ENCODE data around the gene IFNLR1. TPM values are rescaled to one million over a fixed set of nuclear protein-coding genes. Genes with fewer than 3 reads are reported as not detected.

The IFNLR1 gene
- total and polyA plus RNA-seq, 8 donors = 2.5 to 5.9 (median 4.1) TPM

DNA sequence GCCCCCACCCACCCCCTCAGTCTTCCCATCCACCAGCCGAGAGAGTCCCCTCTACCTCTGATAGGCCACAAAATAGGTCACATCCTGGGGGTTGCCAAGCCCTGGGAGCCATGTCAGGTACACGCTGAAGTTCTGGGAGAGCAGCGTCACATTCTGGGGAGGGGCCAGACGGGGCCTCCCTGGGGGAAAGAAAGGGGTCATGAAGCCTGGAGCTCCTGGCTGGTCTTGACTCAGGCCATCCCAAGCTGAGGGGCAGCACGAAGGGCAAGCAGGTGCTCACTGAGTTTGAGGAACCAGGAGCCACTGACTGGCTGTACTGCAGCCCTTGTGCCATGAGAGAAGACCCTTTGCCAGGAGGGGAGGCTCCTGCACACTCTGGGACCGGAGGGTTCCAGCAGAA is 6.4 kb downstream of the IFNLR1 start:
- Histone ChIP-seq H3K9me3 (no peaks in the 10 kb centered on the region), H3K27ac (no peak overlapping the region), H3K36me3 (no peaks in the 10 kb centered on the region), H3K4me1 (no peaks in the 10 kb centered on the region), H3K4me3 (no peak overlapping the region), H3K27me3 (peaks cover 0 to 18% of the 10 kb centered on the region in 2 donors)
- TF ChIP-seq, protein P1, sequence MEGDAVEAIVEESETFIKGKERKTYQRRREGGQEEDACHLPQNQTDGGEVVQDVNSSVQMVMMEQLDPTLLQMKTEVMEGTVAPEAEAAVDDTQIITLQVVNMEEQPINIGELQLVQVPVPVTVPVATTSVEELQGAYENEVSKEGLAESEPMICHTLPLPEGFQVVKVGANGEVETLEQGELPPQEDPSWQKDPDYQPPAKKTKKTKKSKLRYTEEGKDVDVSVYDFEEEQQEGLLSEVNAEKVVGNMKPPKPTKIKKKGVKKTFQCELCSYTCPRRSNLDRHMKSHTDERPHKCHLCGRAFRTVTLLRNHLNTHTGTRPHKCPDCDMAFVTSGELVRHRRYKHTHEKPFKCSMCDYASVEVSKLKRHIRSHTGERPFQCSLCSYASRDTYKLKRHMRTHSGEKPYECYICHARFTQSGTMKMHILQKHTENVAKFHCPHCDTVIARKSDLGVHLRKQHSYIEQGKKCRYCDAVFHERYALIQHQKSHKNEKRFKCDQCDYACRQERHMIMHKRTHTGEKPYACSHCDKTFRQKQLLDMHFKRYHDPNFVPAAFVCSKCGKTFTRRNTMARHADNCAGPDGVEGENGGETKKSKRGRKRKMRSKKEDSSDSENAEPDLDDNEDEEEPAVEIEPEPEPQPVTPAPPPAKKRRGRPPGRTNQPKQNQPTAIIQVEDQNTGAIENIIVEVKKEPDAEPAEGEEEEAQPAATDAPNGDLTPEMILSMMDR (IDR thresholded peaks at IDR 0.05) = no peak
- DNase-seq (no peak), ATAC-seq (no peak)
- intact Hi-C loops (cut with DNase I) = no loop called here

DNA sequence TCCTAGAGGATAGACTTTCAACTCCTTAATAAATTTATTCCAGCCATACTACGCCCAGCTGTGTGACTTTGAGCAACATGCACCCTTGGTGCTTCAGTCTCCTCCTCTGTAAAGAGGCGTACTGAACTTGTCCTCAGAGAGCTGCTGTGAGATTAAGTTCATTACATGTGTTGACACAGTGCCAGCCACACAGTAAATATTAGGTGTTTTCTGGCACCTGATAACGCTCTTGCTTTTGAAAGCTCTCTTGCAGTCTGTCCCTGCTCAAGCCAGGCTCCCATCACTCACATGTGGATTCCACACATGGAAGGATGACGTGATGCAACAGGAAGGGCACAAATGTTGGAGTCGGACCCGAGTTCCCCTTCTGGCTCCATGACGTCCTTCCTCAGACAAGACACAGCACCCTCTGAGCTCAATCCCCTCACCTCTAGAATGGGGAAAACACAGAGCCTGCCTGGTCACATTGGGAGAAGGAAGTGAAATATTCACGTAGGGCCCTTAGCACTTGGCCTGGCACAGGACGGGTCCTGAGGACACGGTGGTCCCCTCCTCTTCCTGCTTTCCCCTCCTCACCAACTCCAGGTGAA is 7.7 kb downstream of the IFNLR1 start:
- Histone ChIP-seq H3K4me3 (no peak overlapping the region), H3K27me3 (peaks cover 0 to 12% of the 10 kb centered on the region in 2 donors), H3K9me3 (no peaks in the 10 kb centered on the region), H3K27ac (no peak overlapping the region), H3K4me1 (no peaks in the 10 kb centered on the region), H3K36me3 (no peaks in the 10 kb centered on the region)
- TF ChIP-seq, protein P1 (IDR thresholded peaks at IDR 0.05) = no peak
- no peak for ATAC-seq
- intact Hi-C loops (cut with DNase I) = no loop called here
- DNase-seq = no peak

DNA sequence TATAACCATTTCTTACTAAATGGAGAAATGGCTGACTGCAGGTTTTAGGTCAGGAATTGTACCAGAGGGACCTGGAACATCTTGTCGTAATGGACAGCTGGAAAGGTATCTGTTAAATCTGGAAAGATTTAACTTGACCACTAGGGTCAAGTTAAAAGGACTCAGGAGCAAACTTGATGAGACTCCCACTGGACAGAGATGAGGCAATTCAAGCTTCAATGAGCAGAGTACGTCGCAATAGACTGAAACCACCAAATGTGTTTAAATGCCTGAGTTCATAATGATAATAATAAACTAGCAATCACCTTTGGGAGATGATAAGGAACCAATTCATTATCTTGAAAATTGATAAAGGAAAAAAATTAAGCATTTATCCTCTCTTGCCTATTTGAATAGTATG is 8.7 kb downstream of the IFNLR1 start:
- H3K36me3 ChIP-seq = no peaks in the 10 kb centered on the region
- ATAC-seq = no peak
- no peak overlapping the region for H3K4me3 ChIP-seq
- no peak for DNase-seq
- no peaks in the 10 kb centered on the region for H3K9me3 ChIP-seq
- H3K27ac ChIP-seq = no peak overlapping the region
- no peaks in the 10 kb centered on the region for H3K4me1 ChIP-seq
- peaks cover 0 to 12% of the 10 kb centered on the region in 2 donors for H3K27me3 ChIP-seq
- TF ChIP-seq, protein P1 (IDR thresholded peaks at IDR 0.05) = no peak
- intact Hi-C loops (cut with DNase I) = no loop called here

DNA sequence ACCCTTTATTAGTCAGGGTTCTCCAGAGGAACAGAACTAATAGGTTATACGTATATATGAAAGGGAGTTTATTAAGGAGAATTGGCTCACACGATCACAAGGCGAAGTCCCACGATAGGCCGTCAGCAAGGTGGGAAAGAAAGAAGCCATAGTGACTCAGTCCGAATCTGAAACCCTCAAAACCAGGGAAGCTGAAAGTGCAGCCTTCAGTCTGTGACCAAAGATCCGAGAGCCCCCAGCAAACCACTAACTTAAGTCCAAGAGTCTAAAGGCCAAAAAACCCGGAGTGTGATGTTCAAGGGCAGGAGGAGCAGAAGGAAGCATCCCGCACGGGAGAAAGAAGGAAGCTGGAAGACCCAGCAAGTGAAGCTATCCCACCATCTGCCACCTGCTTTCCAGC is 9.9 kb downstream of the IFNLR1 start:
- no peaks in the 10 kb centered on the region for H3K36me3 ChIP-seq
- TF ChIP-seq, protein P1 (IDR thresholded peaks at IDR 0.05) = no peak
- ATAC-seq (no peak), DNase-seq (no peak)
- intact Hi-C loops (cut with DNase I) = no loop called here
- no peaks in the 10 kb centered on the region for H3K4me1 ChIP-seq
- H3K4me3 ChIP-seq = no peak overlapping the region
- no peak overlapping the region for H3K27ac ChIP-seq
- H3K27me3 ChIP-seq = peaks cover 0 to 12% of the 10 kb centered on the region in 2 donors
- H3K9me3 ChIP-seq = no peaks in the 10 kb centered on the region

DNA sequence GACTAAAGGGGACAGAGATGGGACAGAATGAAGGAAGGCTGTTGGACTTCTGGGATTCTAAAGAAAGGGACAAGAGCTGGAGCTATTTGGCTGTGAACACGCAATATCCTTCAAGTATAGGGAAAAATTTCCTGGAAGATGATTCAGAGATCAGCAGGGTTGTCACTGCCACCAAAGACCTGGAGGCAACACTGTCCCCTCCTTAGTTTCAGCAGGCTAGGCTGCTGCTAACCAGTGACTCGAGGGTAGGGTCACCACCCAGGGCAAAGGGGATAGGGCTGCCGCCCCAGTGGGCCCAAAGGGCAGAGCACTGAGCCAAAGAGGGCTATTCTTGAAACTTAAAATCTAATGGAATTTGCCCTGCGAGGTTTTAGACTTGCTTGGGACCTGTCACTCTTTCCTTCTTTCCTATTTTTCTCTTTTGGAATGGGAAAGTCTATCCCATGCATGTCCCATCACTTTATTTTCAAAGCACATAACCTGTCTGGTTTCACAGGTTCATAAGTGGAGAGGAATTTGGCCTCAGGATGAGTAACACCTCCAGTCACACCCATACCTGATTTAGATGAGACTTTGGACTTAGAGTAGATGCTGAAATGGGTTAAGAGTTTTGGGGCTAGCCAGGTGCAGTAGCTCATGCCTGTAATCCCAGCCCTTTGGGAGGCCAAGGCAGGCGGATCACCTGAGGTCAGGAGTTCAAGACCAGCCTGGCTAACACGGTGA is 11.9 kb downstream of the IFNLR1 start:
- TF ChIP-seq, protein P1 (IDR thresholded peaks at IDR 0.05) = no peak
- Histone ChIP-seq H3K4me1 (no peaks in the 10 kb centered on the region), H3K36me3 (no peaks in the 10 kb centered on the region), H3K27ac (no peak overlapping the region), H3K27me3 (peaks cover 0 to 12% of the 10 kb centered on the region in 2 donors), H3K4me3 (no peak overlapping the region), H3K9me3 (no peaks in the 10 kb centered on the region)
- intact Hi-C loops (cut with DNase I) = no loop called here
- DNase-seq (no peak), ATAC-seq (no peak)
